GM18511 (cell line): Measurements from ENCODE around the gene KRTAP10-2.
"Not testable (repeated sequence)": the region's sequence is repeated elsewhere in the genome, so short reads cannot be mapped to it uniquely, and the experiment has no call there.

ENCODE experiments used
- ATAC-seq: cut with Tn5 transposase; IDR thresholded peaks from one replicate; pipeline ENCODE4 v1.9.1; 2021; ENCODE audit warnings: mild to moderate bottlenecking, moderate library complexity; ENCODE audit not compliant: unreplicated experiment

Gene KRTAP10-2, protein sequence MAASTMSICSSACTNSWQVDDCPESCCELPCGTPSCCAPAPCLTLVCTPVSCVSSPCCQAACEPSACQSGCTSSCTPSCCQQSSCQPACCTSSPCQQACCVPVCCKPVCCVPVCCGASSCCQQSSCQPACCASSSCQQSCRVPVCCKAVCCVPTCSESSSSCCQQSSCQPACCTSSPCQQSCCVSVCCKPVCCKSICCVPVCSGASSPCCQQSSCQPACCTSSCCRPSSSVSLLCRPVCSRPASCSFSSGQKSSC

GRCh38 chr21:44551340-44551961, at the start of gene KRTAP10-2:
KRTAP10-2 (minus strand) TSS chr21:44551505; CDS start chr21:44551458, 47 bp downstream.
- no peak for ATAC-seq

GRCh38 chr21:44601091-44601490, 49.8 kb upstream of the KRTAP10-2 start:
- not testable (repeated sequence) for ATAC-seq

DNA sequence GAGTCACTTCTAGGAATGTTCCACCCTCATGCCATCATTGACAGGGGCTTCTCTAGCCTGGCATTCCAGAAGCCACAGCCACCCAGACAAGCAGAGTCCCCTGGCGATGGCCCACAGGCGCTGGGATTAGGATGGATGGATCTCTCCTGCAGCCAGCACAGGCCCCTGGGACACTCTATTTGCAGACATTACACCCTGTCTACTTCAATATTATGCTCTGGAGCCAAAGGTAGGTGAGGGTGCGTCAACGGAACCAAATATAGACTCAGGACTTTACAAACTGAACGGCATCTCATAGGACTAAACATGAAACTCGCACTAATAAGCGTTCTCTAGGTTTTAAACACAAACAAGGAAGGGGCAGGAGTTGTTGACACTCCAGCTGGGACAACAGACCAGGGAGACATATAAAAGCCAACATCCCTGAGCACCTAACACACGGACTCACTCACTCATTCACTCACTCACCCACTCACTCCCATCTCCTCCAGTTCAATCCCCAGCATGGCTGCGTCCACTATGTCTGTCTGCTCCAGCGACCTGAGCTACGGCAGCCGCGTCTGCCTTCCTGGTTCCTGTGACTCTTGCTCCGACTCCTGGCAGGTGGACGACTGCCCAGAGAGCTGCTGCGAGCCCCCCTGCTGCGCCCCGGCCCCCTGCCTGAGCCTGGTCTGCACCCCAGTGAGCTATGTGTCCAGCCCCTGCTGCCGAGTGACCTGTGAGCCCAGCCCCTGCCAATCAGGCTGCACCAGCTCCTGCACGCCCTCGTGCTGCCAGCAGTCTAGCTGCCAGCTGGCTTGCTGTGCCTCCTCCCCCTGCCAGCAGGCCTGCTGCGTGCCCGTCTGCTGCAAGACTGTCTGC, 49.0 kb upstream of the KRTAP10-2 start, which contains the start of gene KRTAP10-7:
TSS of gene KRTAP10-7 (plus strand) at position 480 of the 861 bp plus-strand sequence. CDS start at position 505, 25 bp downstream.
- ATAC-seq, result not testable (repeated sequence)

DNA sequence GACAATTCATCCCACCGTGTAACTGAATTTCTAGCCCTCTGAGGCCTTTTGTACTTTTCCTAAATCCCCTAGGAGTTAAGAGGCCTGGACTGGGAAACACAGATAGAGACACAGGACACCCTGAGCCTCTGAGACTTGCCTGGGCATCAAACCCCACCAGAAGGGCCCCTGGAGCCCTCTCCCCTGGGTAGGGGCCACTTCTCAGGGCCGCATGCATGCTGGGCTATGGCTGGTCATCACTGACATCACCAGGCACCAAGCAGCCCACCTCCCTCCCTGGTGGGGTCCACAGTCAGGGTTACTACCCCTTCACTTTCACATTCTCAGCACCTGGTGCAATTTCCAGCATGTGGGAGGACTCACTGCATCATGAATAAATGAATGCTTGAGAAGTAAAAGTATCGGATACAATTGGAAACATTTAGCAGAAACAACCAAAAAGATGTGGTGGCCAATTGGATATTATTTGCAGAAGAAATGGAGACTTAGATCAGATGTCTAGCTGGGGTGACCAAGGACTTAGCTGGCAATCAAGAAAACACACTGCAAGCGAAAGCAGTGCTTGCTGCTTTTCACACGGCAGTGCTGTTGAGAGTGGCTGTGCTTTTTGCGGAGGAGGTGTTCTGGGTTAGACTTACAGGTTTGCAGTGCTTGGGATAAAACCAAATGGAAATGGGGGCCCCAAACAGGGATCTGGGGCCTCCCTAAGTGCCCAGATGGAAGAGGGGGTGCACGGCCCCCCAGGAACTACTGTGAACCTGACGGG, 48.1 kb upstream of the KRTAP10-2 start:
- ATAC-seq, result no peak

DNA sequence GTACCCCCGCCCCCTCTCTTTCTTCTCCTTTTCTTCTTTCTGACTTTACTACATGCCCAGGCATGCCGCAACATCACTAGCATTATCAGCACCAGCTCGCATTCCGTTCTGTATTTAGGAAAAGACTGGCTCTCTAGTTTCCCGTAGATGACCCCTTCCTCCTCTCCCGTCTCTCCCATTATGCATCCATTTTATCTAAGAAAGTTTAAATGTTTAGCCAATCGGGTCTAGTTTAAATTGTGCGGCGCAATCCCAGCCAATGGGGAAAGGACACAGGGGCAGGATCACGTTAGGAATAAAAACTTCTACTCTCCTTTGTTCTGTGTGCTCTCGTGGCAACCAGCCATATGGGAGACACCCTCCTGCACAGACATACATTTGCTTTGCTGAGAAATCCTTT, 46.8 kb upstream of the KRTAP10-2 start:
- no peak for ATAC-seq

GRCh38 chr21:44596068-44596725, 44.9 kb upstream of the KRTAP10-2 start:
- ATAC-seq, result no peak

GRCh38 chr21:44595524-44595923, 44.2 kb upstream of the KRTAP10-2 start:
- ATAC-seq, result no peak

- ATAC-seq, result no peak
Measured at GRCh38 chr21:44594406-44594916, 43.2 kb upstream of the KRTAP10-2 start.

GRCh38 chr21:44593598-44594405, 42.5 kb upstream of the KRTAP10-2 start:
- no peak for ATAC-seq

DNA sequence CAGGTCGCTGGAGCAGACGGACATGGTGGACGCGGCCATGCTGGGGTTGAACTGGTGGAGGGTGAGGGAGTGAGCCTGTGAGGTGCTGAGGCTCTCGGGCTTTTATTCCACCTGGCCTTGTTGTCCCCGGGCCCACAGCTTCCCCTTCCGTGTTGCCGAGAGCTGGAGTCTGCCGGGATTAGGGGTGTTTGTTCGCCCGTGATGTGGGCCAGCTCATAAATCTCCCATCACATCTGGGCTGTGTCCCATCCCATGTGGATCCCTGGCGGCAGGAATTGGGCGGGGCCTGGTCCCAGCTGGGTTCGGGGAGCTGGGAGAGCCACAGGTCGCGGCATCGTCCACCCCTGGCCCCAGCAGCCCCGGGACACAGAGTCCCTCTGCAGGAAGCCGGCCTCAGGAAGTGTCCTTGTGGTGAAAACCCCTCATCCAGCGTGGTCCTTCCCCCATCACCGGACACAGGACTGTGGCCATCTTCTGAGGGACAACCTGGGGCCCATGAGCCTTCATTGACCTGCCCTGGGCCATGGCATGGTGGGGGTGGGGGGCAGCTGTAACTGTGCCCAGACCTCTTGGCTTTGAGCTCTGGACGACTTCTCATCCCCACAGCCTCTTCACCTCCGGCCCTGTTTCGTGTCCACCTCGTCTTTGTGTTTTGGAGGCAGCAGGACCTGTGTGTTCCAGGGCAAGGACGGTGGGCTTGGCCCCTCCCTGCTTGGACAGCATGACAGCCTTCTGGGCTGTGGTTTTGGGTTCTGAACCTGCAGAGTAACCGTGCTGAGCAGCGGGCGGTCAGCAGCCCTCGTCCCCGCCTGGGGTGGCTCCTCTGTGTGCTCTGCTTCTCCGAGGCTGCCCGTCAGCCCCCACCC, 41.4 kb upstream of the KRTAP10-2 start, which contains the start of gene KRTAP10-6:
TSS of gene KRTAP10-6 (minus strand) at position 60 of the 866 bp plus-strand sequence. CDS start at position 39, 21 bp downstream.
- ATAC-seq, result no peak

GRCh38 chr21:44591801-44592130, 40.5 kb upstream of the KRTAP10-2 start:
- not testable (repeated sequence) for ATAC-seq

GRCh38 chr21:44590897-44591800, 39.8 kb upstream of the KRTAP10-2 start:
- ATAC-seq, result not testable (repeated sequence)

DNA sequence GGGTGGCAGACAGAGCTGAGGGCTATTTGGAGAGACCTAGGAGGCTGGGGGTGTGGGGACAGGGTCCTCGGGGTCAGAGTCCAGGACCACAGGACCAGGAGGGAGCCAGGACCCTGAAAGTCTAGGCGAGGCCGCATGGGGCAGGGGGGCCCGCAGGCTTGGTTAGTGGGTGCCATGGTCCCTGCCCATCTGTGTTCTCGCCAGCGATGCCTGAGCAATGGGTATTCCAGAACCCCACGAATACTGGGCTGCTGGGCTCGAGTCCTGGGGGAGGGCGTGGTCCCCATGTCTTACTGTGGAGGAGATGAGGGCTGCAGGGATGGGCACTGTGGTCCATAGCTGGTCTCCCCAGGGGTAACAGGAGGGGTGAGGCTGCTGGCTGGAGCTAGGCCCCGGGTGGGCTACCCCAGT, 39.0 kb upstream of the KRTAP10-2 start:
- ATAC-seq, result no peak

DNA sequence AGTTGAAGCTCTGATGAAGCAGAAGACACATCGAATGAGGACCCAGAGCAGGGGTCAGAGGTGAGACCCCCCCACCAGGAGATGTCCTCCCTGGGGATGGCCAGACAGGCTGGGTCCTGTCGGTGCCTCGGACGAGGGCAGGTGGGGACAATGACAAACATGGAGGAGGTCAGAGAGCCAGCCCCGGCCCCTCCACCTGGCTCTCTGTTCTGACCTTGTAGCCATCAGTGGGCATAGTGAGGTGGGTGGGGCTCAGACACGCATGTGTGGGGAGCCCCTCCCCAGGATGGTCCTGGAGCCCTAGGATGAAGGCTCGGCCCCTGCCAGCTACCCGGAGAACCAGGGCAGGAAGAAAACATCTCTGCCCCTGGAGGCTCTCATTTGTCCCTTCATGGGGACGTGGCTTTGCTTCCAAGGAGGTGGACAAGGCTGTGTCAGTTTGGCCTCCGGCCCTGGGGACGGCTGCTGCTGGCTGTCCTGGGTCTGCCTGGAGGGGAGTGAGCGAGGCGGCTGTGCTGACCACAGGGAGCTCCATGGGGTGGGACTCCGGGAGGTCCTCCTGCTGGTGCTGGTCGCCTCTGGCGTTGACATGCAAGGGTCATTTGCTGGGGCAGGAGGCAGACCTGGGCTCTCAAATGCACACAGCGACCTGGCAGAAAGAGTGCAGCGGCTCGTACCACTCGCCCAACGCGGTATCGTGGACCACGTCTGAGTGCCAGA, 38.4 kb upstream of the KRTAP10-2 start:
- no peak for ATAC-seq

DNA sequence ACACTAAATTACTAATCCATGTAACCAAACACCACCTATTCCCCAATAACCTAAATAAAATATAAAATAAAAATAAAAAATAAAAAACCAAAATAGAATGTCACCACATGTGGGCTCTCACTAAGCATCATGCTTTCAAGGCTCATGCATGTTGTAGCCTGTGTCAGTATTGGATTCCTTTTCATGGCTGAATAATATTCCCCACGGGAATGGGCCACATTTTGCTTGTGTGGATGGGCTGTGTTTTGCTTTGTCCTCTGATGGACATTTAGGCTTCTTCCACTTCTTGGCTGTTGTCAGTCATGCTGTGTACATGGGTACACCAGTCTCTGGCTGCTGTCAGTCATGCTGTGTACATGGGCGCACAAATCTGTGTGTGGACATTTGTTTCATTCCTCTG, 37.8 kb upstream of the KRTAP10-2 start:
- no peak for ATAC-seq

GRCh38 chr21:44585892-44586291, 34.6 kb upstream of the KRTAP10-2 start:
- no peak for ATAC-seq

DNA sequence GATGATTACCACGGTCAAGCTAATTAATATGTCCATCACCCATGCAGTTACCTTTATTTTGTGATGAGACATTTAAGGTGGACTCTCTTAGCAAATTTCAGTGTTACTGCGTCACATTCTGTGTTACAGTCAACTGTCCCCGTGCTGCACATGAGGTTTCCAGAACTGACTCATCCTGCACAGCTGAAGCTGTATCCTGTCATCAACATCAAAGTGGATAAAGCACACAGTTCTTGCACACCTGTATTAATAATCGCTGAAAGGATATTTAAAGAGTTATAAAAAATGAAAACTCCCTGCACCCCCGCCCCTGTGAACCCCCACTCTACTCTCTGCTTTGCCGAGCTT, 32.5 kb upstream of the KRTAP10-2 start:
- ATAC-seq, result no peak
